Choroid plexus epithelial cell (primary cell): ENCODE data around the gene COQ10B.

Experiments used
- DNase-seq: peaks from one replicate; pipeline ENCODE4 v3.0.0-alpha.2; 2010; ENCODE audit warnings: low read depth
- H3K4me3 ChIP-seq: 2 replicates; pipeline ENCODE4 v1.5.1; 2011; ENCODE audit warnings: low read depth, mild to moderate bottlenecking, control low read depth, low read length, moderate library complexity
- TF ChIP-seq, protein P1 (sequence below): conservative IDR thresholded peaks from 2 replicates; pipeline ENCODE4 v1.5.1; 2011; ENCODE audit warnings: low read depth, mild to moderate bottlenecking, control low read depth, inconsistent platforms, low read length, moderate library complexity

Gene COQ10B

DNA sequence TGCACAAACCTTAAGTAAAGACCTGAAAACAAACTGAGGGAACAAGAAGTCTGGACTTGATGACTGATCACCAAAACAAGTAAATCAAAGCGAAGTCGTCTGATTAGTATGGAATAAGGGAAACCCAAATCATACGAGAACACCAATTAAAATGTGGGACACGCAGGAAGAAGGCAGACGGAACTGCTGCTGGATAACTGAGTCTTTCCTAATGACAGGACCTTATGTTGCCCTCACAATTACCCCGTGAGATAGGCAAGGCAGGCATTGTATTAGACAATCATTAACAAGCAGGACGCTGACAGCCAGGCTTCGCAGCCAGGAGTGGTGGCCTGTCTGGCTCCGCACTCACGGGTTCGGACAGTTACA lies 614 bp upstream of the COQ10B start:
- no peak for DNase-seq
- TF ChIP-seq, protein P1, sequence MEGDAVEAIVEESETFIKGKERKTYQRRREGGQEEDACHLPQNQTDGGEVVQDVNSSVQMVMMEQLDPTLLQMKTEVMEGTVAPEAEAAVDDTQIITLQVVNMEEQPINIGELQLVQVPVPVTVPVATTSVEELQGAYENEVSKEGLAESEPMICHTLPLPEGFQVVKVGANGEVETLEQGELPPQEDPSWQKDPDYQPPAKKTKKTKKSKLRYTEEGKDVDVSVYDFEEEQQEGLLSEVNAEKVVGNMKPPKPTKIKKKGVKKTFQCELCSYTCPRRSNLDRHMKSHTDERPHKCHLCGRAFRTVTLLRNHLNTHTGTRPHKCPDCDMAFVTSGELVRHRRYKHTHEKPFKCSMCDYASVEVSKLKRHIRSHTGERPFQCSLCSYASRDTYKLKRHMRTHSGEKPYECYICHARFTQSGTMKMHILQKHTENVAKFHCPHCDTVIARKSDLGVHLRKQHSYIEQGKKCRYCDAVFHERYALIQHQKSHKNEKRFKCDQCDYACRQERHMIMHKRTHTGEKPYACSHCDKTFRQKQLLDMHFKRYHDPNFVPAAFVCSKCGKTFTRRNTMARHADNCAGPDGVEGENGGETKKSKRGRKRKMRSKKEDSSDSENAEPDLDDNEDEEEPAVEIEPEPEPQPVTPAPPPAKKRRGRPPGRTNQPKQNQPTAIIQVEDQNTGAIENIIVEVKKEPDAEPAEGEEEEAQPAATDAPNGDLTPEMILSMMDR = no peak
- peak overlapping the region; percentile 55 for H3K4me3 ChIP-seq

DNA sequence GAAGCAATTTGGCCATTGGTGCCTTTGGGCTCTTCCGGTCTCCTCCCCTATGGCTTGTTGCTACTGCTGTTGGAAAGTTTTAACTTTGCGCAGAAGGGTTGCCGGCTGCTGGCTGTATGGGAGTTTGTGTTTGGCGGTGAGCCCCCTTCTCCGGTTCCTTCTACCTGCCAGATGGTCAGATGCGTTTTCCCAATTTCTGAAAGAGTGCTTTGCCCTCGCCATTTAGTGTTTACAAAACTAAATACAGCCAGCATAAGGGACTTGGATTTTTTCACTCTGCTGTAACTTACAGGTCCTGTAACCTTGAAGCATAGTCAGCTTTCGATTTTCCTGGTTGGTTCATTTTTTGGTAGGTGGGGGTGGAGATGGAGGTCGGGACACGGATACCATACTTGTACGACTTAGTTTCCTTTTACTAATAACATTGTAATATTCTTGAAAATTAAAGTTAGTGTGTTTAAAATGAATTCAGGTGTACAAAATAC lies 604 bp downstream of the COQ10B start:
- TF ChIP-seq, protein P1 = no peak
- DNase-seq = peak; percentile 96
- H3K4me3 ChIP-seq = peak overlapping the region; percentile 80

GRCh38 chr2:197454923-197455322 lies 1.6 kb downstream of the COQ10B start:
- H3K4me3 ChIP-seq = peak overlapping the region; percentile 80
- DNase-seq = no peak
- TF ChIP-seq, protein P1 = no peak

GRCh38 chr2:197455428-197455827 lies 2.1 kb downstream of the COQ10B start:
- TF ChIP-seq, protein P1 = no peak
- DNase-seq = no peak
- H3K4me3 ChIP-seq = peak overlapping the region; percentile 15

GRCh38 chr2:197460649-197461048 lies 7.3 kb downstream of the COQ10B start:
- H3K4me3 ChIP-seq = no peak overlapping the region
- no peak for DNase-seq
- TF ChIP-seq, protein P1 = no peak

DNA sequence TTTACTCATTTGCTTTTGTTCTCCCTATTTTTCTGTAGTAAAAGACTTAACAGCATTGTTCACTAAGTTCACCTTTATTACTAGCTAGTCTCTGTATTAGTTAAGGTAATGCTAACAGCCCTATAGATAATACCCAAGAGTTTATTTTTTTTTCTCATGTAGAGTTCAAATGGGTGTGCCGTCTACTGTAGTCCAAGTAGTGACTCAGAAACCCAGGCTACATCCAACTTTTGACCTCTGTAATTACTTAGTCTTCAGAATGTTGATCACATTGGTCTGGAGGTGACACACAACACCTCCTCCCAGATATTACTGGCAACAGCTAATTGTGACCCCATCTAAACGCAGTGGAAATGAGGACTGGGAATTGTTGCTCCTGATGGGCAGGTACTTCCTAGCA lies 7.7 kb downstream of the COQ10B start:
- no peak overlapping the region for H3K4me3 ChIP-seq
- TF ChIP-seq, protein P1 = no peak
- peak; percentile 31 for DNase-seq

DNA sequence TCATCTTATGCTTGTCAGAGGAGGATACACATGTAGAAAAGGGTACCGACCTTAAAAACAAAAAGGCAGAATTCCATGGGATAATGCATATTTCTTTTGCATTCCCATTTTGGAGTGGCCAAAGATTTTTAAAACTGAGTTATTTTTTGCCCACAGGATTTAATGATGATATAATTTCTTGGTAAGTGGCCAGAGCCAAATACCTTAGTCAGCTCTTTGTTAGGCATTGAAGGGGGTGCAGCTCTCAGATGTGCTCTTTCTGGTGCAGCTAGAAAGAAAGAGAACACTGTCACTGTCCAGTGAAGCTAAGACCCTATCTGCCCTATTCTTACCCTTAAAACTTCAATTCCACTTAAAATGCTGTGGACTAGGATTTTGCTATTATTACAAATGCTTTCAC lies 10.8 kb downstream of the COQ10B start:
- DNase-seq = peak; percentile 56
- TF ChIP-seq, protein P1 = no peak
- H3K4me3 ChIP-seq = no peak overlapping the region
